K562 (cell line): ENCODE measurements around the gene AGGF1. TPM values are rescaled to one million over a fixed set of nuclear protein-coding genes. Genes with fewer than 3 reads are reported as not detected.

Source experiments
- ATAC-seq: fragments of 200-7000 bp; cut with Tn5 transposase; 3 replicates; pipeline ENCODE4 v1.9.1; 2020; ENCODE audit warnings: moderate library complexity
- BruUV-seq: library from RNA; stranded (reverse); fragments of 400-500 nt; replicated peaks from 2 replicates; lab custom pipeline; 2021; lab: Mats Ljungman, UMichigan
- CTCF ChIA-PET: fragments of 300-600 bp; formaldehyde crosslinking; extraction: SDS; loops from one replicate; lab custom pipeline; 2021; ENCODE audit warnings: low intra/inter-chr PET ratio; lab: Yijun Ruan, JAX
- POLR2A ChIA-PET: fragments of 300-600, 350-650 bp; sonication (Branson Sonifier 250); formaldehyde crosslinking; extraction: SDS; loops from one replicate; lab custom pipeline; 2021; ENCODE audit warnings: antibody characterized with exemption, inconsistent platforms; lab: Yijun Ruan, JAX
- DNase-seq, 4 experiments: peaks; one replicate each; pipeline versions ENCODE4 v3.0.0 to v3.0.0-alpha.2; 2011 to 2018; ENCODE audit warnings: low spot score in 3 of 4, mixed read lengths in 3 of 4; ENCODE audit errors: extremely low read depth in 1 of 4
- FAIRE-seq: peaks from 2 replicates; lab custom pipeline; 2011; peaks lifted over from hg19 to GRCh38; lab: Jason Lieb, UNC
- H2AFZ ChIP-seq: 2 replicates; pipeline ENCODE4 v1.6.0; 2011; ENCODE audit warnings: low read depth, low read length, control low read depth, inconsistent platforms
- H3K27ac ChIP-seq: fragments of 200-600 bp; 3 replicates; pipeline ENCODE4 v1.8.0; 2011; ENCODE audit warnings: low read depth, mild to moderate bottlenecking, control low read depth, inconsistent platforms, low read length, moderate library complexity, mixed read lengths; ENCODE audit errors: extremely low read depth
- H3K27me3 ChIP-seq, 2 experiments: fragments of 300-600 bp in 1 of 2; 2 replicates in 1 of 2; 3 replicates in 1 of 2; pipeline versions ENCODE4 v1.6.0 to v1.8.0; 2011; ENCODE audit warnings: inconsistent platforms in 2 of 2, low read length in 2 of 2, mild to moderate bottlenecking in 1 of 2, mixed read lengths in 1 of 2, moderate library complexity in 1 of 2; ENCODE audit not compliant: control insufficient read depth in 2 of 2, insufficient read depth in 2 of 2
- H3K36me3 ChIP-seq: fragments of 300-600 bp; 3 replicates; pipeline ENCODE4 v1.8.0; 2011; ENCODE audit warnings: mild to moderate bottlenecking, low read length, inconsistent platforms; ENCODE audit not compliant: control insufficient read depth, insufficient read depth
- H3K4me1 ChIP-seq, 2 experiments: fragments of 200-600 bp in 1 of 2; replicated peaks in 1 of 2; 2 replicates in 1 of 2; 3 replicates in 1 of 2; pipeline versions ENCODE4 v1.5.1 to v1.8.0; 2011; ENCODE audit warnings: inconsistent platforms in 2 of 2, low read length in 2 of 2, mild to moderate bottlenecking in 1 of 2, mixed read lengths in 1 of 2, moderate library complexity in 1 of 2; ENCODE audit not compliant: control insufficient read depth in 2 of 2, insufficient read depth in 2 of 2
- H3K4me2 ChIP-seq: 2 replicates; pipeline ENCODE4 v1.6.1; 2011; ENCODE audit warnings: low read length, control low read depth, inconsistent platforms, mixed read lengths; ENCODE audit not compliant: insufficient read depth
- H3K4me3 ChIP-seq: fragments of 200-600 bp; sonication (generic), shearing (Covaris generic); 2 replicates; pipeline ENCODE4 v1.5.1; 2016; ENCODE audit warnings: control low read depth, inconsistent platforms
- H3K79me2 ChIP-seq: fragments of 200-600 bp; 3 replicates; pipeline ENCODE4 v1.8.0; 2011; ENCODE audit warnings: low read length, inconsistent platforms; ENCODE audit not compliant: control insufficient read depth, insufficient read depth
- H3K9ac ChIP-seq, 2 experiments: 2 replicates each; pipeline versions ENCODE4 v1.6.0 to v1.6.1; 2011; ENCODE audit warnings: low read depth in 2 of 2, low read length in 2 of 2, control low read depth in 1 of 2, inconsistent platforms in 1 of 2, mild to moderate bottlenecking in 1 of 2, mixed read lengths in 1 of 2; ENCODE audit not compliant: insufficient read depth in 1 of 2
- H3K9me1 ChIP-seq: one replicate; pipeline ENCODE4 v1.6.0; 2011; ENCODE audit warnings: inconsistent platforms, mild to moderate bottlenecking, low read length, moderate library complexity; ENCODE audit not compliant: control insufficient read depth, insufficient read depth
- H3K9me3 ChIP-seq: replicated peaks from 2 replicates; pipeline ENCODE4 v1.5.1; 2011; ENCODE audit warnings: low read depth, low read length, inconsistent platforms; ENCODE audit not compliant: control insufficient read depth, insufficient read depth
- H4K20me1 ChIP-seq: replicated peaks from 2 replicates; pipeline ENCODE4 v1.6.1; 2011; ENCODE audit warnings: low read length, inconsistent platforms, mixed read lengths; ENCODE audit not compliant: control insufficient read depth, insufficient read depth
- CBFA2T3 ChIP-seq: fragments of 450-650 bp; IDR thresholded peaks from 2 replicates; pipeline ENCODE4 v1.6.1; 2017
- MBD2 ChIP-seq: sonication (generic); IDR thresholded peaks from 2 replicates; pipeline ENCODE4 v1.6.1; 2016; ENCODE audit warnings: low read depth, borderline replicate concordance
- PHF8 ChIP-seq: fragments of 200-600 bp; sonication (generic); IDR thresholded peaks from 2 replicates; pipeline ENCODE4 v1.6.1; 2012; ENCODE audit warnings: mixed run types, mild to moderate bottlenecking, inconsistent platforms, low read length, moderate library complexity, borderline replicate concordance
- PRPF4 ChIP-seq: fragments of 200-400 bp; formaldehyde crosslinking; IDR thresholded peaks from one replicate; pipeline ENCODE4 v1.6.1; 2017; ENCODE audit warnings: low read length, low read depth, mild to moderate bottlenecking; ENCODE audit not compliant: insufficient read depth, poor library complexity, severe bottlenecking
- RBM17 ChIP-seq: fragments of 200-400 bp; formaldehyde crosslinking; IDR thresholded peaks from 2 replicates; pipeline ENCODE4 v1.6.1; 2017; ENCODE audit warnings: low read depth, mild to moderate bottlenecking, low read length, borderline replicate concordance
- ZNF324 ChIP-seq: fragments of 250-450 bp; sonication (Bioruptor Pico); IDR thresholded peaks from 2 replicates; pipeline ENCODE4 v1.4.0; 2020; ENCODE audit warnings: mild to moderate bottlenecking
- ZNF431 ChIP-seq: sonication (generic); formaldehyde crosslinking; IDR thresholded peaks from 2 replicates; pipeline ENCODE4 v1.8.0; 2022; ENCODE audit warnings: mild to moderate bottlenecking, missing genetic modification reagents
- WGBS: fragments of 100-300 bp; shearing (Covaris generic); methylation state at CpG from one replicate; pipeline ENCODE4 v1.1.6; 2016; ENCODE audit warnings: low coverage, mixed read lengths; ENCODE audit not compliant: insufficient coverage; ENCODE audit errors: missing lambda C conversion rate; 5-methylcytosine and 5-hydroxymethylcytosine counted together
- in situ Hi-C: fragments of 300-500 bp; cut with MboI; formaldehyde crosslinking; loops from 4 replicates; pipeline ENCODE4 v1.15.0; 2018; ENCODE audit warnings: inconsistent platforms, mixed read lengths
- intact Hi-C: fragments of 100-400 bp; cut with micrococcal nuclease; formaldehyde crosslinking; loops from 2 replicates; pipeline ENCODE4 v1.14.2; 2022
- polyA plus RNA-seq, 8 experiments: library from polyadenylated mRNA; depleted of rRNA in 4 of 8; stranded (reverse) in 5 of 8; unstranded in 3 of 8; fragments of >200 nt; fragmentation: Nextera tagmentation in 2 of 8; fragmentation: Illumina TruSeq in 1 of 8; extraction: Ambion mirVana in 2 of 8; extraction: Trizol in 1 of 8; gene quantifications; 2 replicates each; pipeline versions ENCODE4 v1.2.1 to v1.2.3, GENCODE V29; 2011 to 2014; ENCODE audit warnings: inconsistent platforms in 1 of 8, missing spikeins in 1 of 8
- total RNA-seq, 7 experiments: library from RNA; depleted of rRNA in 6 of 7; stranded (reverse); fragments of >200 nt in 6 of 7; fragmentation: Illumina TruSeq in 2 of 7; extraction: Trizol in 2 of 7; gene quantifications; 2 replicates each; pipeline versions ENCODE4 v1.2.1 to v1.2.3, GENCODE V29; 2011 to 2021; ENCODE audit warnings: low replicate concordance in 1 of 7
- TF ChIP-seq, protein P1 (sequence below): fragments of 450-650 bp; IDR thresholded peaks from 2 replicates; pipeline ENCODE4 v1.6.1; 2016; ENCODE audit warnings: missing biosample characterization, missing genetic modification characterization
- TF ChIP-seq, protein P2 (sequence below): fragments of 450-650 bp; IDR thresholded peaks from one replicate; pipeline ENCODE4 v1.6.1; 2018; ENCODE audit warnings: mild to moderate bottlenecking, moderate library complexity; ENCODE audit not compliant: partially characterized antibody
- TF ChIP-seq, protein P3 (sequence below): fragments of 450-650 bp; IDR thresholded peaks from 2 replicates; pipeline ENCODE4 v1.7.0; 2016; ENCODE audit warnings: borderline replicate concordance
- TF ChIP-seq, protein P4 (sequence below): sonication (generic); formaldehyde crosslinking; IDR thresholded peaks from 2 replicates; pipeline ENCODE4 v1.8.0; 2023; ENCODE audit warnings: mild to moderate bottlenecking, missing genetic modification reagents
- TF ChIP-seq, protein P5 (sequence below): sonication (generic); formaldehyde crosslinking; IDR thresholded peaks from 2 replicates; pipeline ENCODE4 v1.8.0; 2023; ENCODE audit warnings: mild to moderate bottlenecking, missing genetic modification reagents

Gene AGGF1
- total and polyA plus RNA-seq, 9 of the 15 experiments (the other 6 are each of a cell fraction or from before 2014, with no cell fraction given): 5.2 to 20.4 (median 13.4) TPM

DNA sequence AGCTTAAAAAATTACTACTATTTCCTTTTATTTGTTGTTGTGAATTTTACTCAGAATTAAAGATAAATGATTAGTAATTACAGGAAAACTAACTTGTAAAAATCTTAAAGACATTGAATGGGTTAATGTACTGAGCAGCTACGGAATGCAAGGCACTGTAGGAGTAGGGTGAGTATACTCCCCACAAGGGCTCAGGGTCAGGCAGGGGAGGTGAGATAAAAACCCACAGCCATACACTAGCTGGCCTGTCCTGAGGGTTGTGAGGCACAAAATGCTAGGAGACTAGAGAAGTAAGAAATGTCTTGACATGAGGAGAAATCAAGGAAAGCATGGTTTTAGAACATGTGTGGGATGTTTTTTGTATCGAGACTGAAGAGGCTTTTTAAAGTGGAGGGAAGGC lies 43.5 kb downstream of the AGGF1 start:
- intact Hi-C loops (no loop called here), in situ Hi-C loops (no loop called here)
- Histone ChIP-seq H3K4me2 (no peak overlapping the region), H3K9me1 (no peaks in the 10 kb centered on the region), H3K9me3 (no peaks in the 10 kb centered on the region), H3K27me3 (no peaks in the 10 kb centered on the region), H3K36me3 (no peaks in the 10 kb centered on the region), H3K79me2 (no peaks in the 10 kb centered on the region), H3K9ac (no peak overlapping the region), H3K4me3 (no peak overlapping the region), H3K4me1 (peaks cover 0 to 13% of the 10 kb centered on the region in 2 experiments; a peak in 3 of 5 replicates), H4K20me1 (no peaks in the 10 kb centered on the region), H3K27ac (no peak overlapping the region), H2AFZ (no peak overlapping the region)
- TF ChIP-seq, protein P1, sequence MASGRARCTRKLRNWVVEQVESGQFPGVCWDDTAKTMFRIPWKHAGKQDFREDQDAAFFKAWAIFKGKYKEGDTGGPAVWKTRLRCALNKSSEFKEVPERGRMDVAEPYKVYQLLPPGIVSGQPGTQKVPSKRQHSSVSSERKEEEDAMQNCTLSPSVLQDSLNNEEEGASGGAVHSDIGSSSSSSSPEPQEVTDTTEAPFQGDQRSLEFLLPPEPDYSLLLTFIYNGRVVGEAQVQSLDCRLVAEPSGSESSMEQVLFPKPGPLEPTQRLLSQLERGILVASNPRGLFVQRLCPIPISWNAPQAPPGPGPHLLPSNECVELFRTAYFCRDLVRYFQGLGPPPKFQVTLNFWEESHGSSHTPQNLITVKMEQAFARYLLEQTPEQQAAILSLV (tag): no peak
- TF ChIP-seq, protein P2, sequence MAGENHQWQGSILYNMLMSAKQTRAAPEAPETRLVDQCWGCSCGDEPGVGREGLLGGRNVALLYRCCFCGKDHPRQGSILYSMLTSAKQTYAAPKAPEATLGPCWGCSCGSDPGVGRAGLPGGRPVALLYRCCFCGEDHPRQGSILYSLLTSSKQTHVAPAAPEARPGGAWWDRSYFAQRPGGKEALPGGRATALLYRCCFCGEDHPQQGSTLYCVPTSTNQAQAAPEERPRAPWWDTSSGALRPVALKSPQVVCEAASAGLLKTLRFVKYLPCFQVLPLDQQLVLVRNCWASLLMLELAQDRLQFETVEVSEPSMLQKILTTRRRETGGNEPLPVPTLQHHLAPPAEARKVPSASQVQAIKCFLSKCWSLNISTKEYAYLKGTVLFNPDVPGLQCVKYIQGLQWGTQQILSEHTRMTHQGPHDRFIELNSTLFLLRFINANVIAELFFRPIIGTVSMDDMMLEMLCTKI: no peak
- TF ChIP-seq, protein P3, sequence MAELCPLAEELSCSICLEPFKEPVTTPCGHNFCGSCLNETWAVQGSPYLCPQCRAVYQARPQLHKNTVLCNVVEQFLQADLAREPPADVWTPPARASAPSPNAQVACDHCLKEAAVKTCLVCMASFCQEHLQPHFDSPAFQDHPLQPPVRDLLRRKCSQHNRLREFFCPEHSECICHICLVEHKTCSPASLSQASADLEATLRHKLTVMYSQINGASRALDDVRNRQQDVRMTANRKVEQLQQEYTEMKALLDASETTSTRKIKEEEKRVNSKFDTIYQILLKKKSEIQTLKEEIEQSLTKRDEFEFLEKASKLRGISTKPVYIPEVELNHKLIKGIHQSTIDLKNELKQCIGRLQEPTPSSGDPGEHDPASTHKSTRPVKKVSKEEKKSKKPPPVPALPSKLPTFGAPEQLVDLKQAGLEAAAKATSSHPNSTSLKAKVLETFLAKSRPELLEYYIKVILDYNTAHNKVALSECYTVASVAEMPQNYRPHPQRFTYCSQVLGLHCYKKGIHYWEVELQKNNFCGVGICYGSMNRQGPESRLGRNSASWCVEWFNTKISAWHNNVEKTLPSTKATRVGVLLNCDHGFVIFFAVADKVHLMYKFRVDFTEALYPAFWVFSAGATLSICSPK: no peak
- TF ChIP-seq PRPF4 (no peak), CBFA2T3 (0 out of 2 replicates have a peak, but pooled peaks have one; percentile 4), ZNF324 (CRISPR knock-in tag) (peak; percentile 56; the same call in 1 of the 2 replicates), PHF8 (no peak), RBM17 (no peak), MBD2 (no peak), ZNF431 (no peak)
- TF ChIP-seq, protein P4, sequence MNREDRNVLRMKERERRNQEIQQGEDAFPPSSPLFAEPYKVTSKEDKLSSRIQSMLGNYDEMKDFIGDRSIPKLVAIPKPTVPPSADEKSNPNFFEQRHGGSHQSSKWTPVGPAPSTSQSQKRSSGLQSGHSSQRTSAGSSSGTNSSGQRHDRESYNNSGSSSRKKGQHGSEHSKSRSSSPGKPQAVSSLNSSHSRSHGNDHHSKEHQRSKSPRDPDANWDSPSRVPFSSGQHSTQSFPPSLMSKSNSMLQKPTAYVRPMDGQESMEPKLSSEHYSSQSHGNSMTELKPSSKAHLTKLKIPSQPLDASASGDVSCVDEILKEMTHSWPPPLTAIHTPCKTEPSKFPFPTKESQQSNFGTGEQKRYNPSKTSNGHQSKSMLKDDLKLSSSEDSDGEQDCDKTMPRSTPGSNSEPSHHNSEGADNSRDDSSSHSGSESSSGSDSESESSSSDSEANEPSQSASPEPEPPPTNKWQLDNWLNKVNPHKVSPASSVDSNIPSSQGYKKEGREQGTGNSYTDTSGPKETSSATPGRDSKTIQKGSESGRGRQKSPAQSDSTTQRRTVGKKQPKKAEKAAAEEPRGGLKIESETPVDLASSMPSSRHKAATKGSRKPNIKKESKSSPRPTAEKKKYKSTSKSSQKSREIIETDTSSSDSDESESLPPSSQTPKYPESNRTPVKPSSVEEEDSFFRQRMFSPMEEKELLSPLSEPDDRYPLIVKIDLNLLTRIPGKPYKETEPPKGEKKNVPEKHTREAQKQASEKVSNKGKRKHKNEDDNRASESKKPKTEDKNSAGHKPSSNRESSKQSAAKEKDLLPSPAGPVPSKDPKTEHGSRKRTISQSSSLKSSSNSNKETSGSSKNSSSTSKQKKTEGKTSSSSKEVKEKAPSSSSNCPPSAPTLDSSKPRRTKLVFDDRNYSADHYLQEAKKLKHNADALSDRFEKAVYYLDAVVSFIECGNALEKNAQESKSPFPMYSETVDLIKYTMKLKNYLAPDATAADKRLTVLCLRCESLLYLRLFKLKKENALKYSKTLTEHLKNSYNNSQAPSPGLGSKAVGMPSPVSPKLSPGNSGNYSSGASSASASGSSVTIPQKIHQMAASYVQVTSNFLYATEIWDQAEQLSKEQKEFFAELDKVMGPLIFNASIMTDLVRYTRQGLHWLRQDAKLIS (CRISPR knock-in tag): no peak
- TF ChIP-seq, protein P5, sequence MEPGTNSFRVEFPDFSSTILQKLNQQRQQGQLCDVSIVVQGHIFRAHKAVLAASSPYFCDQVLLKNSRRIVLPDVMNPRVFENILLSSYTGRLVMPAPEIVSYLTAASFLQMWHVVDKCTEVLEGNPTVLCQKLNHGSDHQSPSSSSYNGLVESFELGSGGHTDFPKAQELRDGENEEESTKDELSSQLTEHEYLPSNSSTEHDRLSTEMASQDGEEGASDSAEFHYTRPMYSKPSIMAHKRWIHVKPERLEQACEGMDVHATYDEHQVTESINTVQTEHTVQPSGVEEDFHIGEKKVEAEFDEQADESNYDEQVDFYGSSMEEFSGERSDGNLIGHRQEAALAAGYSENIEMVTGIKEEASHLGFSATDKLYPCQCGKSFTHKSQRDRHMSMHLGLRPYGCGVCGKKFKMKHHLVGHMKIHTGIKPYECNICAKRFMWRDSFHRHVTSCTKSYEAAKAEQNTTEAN (CRISPR knock-in tag): no peak
- CTCF ChIA-PET: interaction anchor here (0.6 kb wide), 1 partner anchor 11 kb away, joined by 4 read pairs; no protein-coding TSS in a partner anchor
- DNase-seq (peak in 2 of 4 experiments; percentile 23 to 34), FAIRE-seq (no peak), ATAC-seq (no peak)
- no TSS peak for BruUV-seq
- POLR2A ChIA-PET: no interaction called here
- 0% methylated on average over 2 of the region's 2 CpGs for WGBS
